Parathyroid adenoma (tissue), 2 donors: ENCODE measurements around the gene NGEF.

ENCODE experiments used
- H2AFZ ChIP-seq: fragments of 300-600 bp; sonication (generic); one replicate; pipeline ENCODE4 v1.7.0; 2017; ENCODE audit warnings: antibody characterized with exemption, mild to moderate bottlenecking
- H3K27ac ChIP-seq: fragments of 300-600 bp; sonication (generic); one replicate; pipeline ENCODE4 v1.7.0; 2017
- H3K27me3 ChIP-seq: fragments of 300-600 bp; sonication (generic); one replicate; pipeline ENCODE4 v1.7.0; 2017; ENCODE audit warnings: low read length; ENCODE audit not compliant: control insufficient read depth, insufficient read depth
- H3K36me3 ChIP-seq: fragments of 300-600 bp; sonication (generic); one replicate; pipeline ENCODE4 v1.7.0; 2017; ENCODE audit warnings: low read length; ENCODE audit not compliant: control insufficient read depth, insufficient read depth
- H3K4me1 ChIP-seq: fragments of 300-600 bp; sonication (generic); one replicate; pipeline ENCODE4 v1.7.0; 2017; ENCODE audit warnings: control low read depth
- H3K4me2 ChIP-seq: fragments of 300-600 bp; sonication (generic); one replicate; pipeline ENCODE4 v1.7.0; 2017; ENCODE audit warnings: low read length
- H3K4me3 ChIP-seq: fragments of 300-600 bp; sonication (generic); one replicate; pipeline ENCODE4 v1.7.0; 2017; ENCODE audit warnings: low read depth, low read length
- H3K79me2 ChIP-seq: fragments of 300-600 bp; sonication (generic); one replicate; pipeline ENCODE4 v1.7.0; 2017; ENCODE audit warnings: control low read depth
- H3K9ac ChIP-seq: fragments of 300-600 bp; sonication (generic); one replicate; pipeline ENCODE4 v1.7.0; 2017; ENCODE audit warnings: mild to moderate bottlenecking
- H3K9me3 ChIP-seq: fragments of 300-600 bp; sonication (generic); one replicate; pipeline ENCODE4 v1.7.0; 2017; ENCODE audit warnings: low read length; ENCODE audit not compliant: control insufficient read depth
- CTCF ChIP-seq: fragments of 300-600 bp; sonication (generic); IDR thresholded peaks from one replicate; pipeline ENCODE4 v1.7.0; 2017; ENCODE audit warnings: antibody characterized with exemption, mild to moderate bottlenecking
- donor health status: primary hyperparathyroidism.

NGEF gene

GRCh38 chr2:232942831-232943230, 70.2 kb downstream of the NGEF start:
- Histone ChIP-seq H3K4me1 (no peaks in the 10 kb centered on the region), H3K27me3 (no peaks in the 10 kb centered on the region), H2AFZ (no peak overlapping the region), H3K27ac (no peak overlapping the region), H3K9ac (no peak overlapping the region), H3K79me2 (no peaks in the 10 kb centered on the region), H3K9me3 (no peaks in the 10 kb centered on the region), H3K36me3 (no peaks in the 10 kb centered on the region), H3K4me3 (no peak overlapping the region), H3K4me2 (no peak overlapping the region)
- no peak for TF ChIP-seq CTCF

- no peak overlapping the region for H3K4me3 ChIP-seq
- H3K4me2 ChIP-seq: no peak overlapping the region
- no peaks in the 10 kb centered on the region for H3K36me3 ChIP-seq
- H3K27me3 ChIP-seq: no peaks in the 10 kb centered on the region
- H3K79me2 ChIP-seq: no peaks in the 10 kb centered on the region
- no peak overlapping the region for H3K27ac ChIP-seq
- no peak for TF ChIP-seq CTCF
- no peak overlapping the region for H2AFZ ChIP-seq
- no peaks in the 10 kb centered on the region for H3K4me1 ChIP-seq
- no peaks in the 10 kb centered on the region for H3K9me3 ChIP-seq
- H3K9ac ChIP-seq: no peak overlapping the region
Measured at GRCh38 chr2:232941912-232942594, 71.0 kb downstream of the NGEF start.

GRCh38 chr2:232941400-232941799, 71.7 kb downstream of the NGEF start:
- no peaks in the 10 kb centered on the region for H3K36me3 ChIP-seq
- no peaks in the 10 kb centered on the region for H3K27me3 ChIP-seq
- no peaks in the 10 kb centered on the region for H3K9me3 ChIP-seq
- no peaks in the 10 kb centered on the region for H3K4me1 ChIP-seq
- no peak overlapping the region for H3K4me3 ChIP-seq
- H3K79me2 ChIP-seq: no peaks in the 10 kb centered on the region
- no peak for TF ChIP-seq CTCF
- H3K27ac ChIP-seq: no peak overlapping the region
- H3K9ac ChIP-seq: no peak overlapping the region
- no peak overlapping the region for H3K4me2 ChIP-seq
- no peak overlapping the region for H2AFZ ChIP-seq

GRCh38 chr2:232940724-232941123, 72.3 kb downstream of the NGEF start:
- no peak for TF ChIP-seq CTCF
- Histone ChIP-seq H3K79me2 (no peaks in the 10 kb centered on the region), H3K27me3 (no peaks in the 10 kb centered on the region), H3K9ac (no peak overlapping the region), H3K4me1 (no peaks in the 10 kb centered on the region), H3K9me3 (no peaks in the 10 kb centered on the region), H3K4me3 (no peak overlapping the region), H3K4me2 (no peak overlapping the region), H3K36me3 (no peaks in the 10 kb centered on the region), H2AFZ (no peak overlapping the region), H3K27ac (no peak overlapping the region)

- H3K9ac ChIP-seq: no peak overlapping the region
- H3K36me3 ChIP-seq: no peaks in the 10 kb centered on the region
- no peaks in the 10 kb centered on the region for H3K79me2 ChIP-seq
- no peak overlapping the region for H2AFZ ChIP-seq
- no peak overlapping the region for H3K27ac ChIP-seq
- H3K9me3 ChIP-seq: no peaks in the 10 kb centered on the region
- no peak overlapping the region for H3K4me2 ChIP-seq
- H3K4me1 ChIP-seq: no peaks in the 10 kb centered on the region
- no peak overlapping the region for H3K4me3 ChIP-seq
- no peaks in the 10 kb centered on the region for H3K27me3 ChIP-seq
- TF ChIP-seq CTCF: no peak
Measured at GRCh38 chr2:232937278-232937906, 75.7 kb downstream of the NGEF start.
